NCI-H1105 (cell line): ENCODE measurements around the gene SEMA4B.
"Not testable (repeated sequence)": the region's sequence is repeated elsewhere in the genome, so short reads cannot be mapped to it uniquely, and the experiment has no call there.

Experiments used
- DNase-seq: peaks from one replicate; lab custom pipeline; 2025; lab: John Stamatoyannopoulos, UW

The SEMA4B gene

GRCh38 chr15:90201130-90201943 is at the start of gene SEMA4B:
Gene SEMA4B (plus strand): TSS chr15:90201330. CDS start chr15:90201579, 249 bp downstream.
- DNase-seq: peak; percentile 33

GRCh38 chr15:90151989-90152645 is 49.0 kb upstream of the SEMA4B start:
- DNase-seq: no peak

GRCh38 chr15:90153658-90154057 is 47.5 kb upstream of the SEMA4B start:
- no peak for DNase-seq

- no peak for DNase-seq
Observed at GRCh38 chr15:90154246-90154645, 46.9 kb upstream of the SEMA4B start.

GRCh38 chr15:90154861-90155626 is 46.1 kb upstream of the SEMA4B start:
- DNase-seq: no peak

- no peak for DNase-seq
Observed at GRCh38 chr15:90159213-90159612, 41.9 kb upstream of the SEMA4B start.

GRCh38 chr15:90160781-90161727 is 40.1 kb upstream of the SEMA4B start:
- peak; percentile 54 for DNase-seq

- DNase-seq: no peak
Observed at GRCh38 chr15:90161950-90162361, 39.2 kb upstream of the SEMA4B start.

- DNase-seq: no peak
Observed at GRCh38 chr15:90162956-90163355, 38.2 kb upstream of the SEMA4B start.

GRCh38 chr15:90164239-90164638 is 36.9 kb upstream of the SEMA4B start:
- not testable (repeated sequence) for DNase-seq

- DNase-seq: no peak
Observed at GRCh38 chr15:90165157-90165556, 36.0 kb upstream of the SEMA4B start.

- DNase-seq: no peak
Observed at GRCh38 chr15:90165659-90166489, 35.3 kb upstream of the SEMA4B start.

GRCh38 chr15:90167121-90167520 is 34.0 kb upstream of the SEMA4B start:
- no peak for DNase-seq

GRCh38 chr15:90171623-90172022 is 29.5 kb upstream of the SEMA4B start:
- DNase-seq: no peak

- no peak for DNase-seq
Observed at GRCh38 chr15:90173372-90173771, 27.8 kb upstream of the SEMA4B start.

GRCh38 chr15:90174140-90174875 is 26.8 kb upstream of the SEMA4B start:
- no peak for DNase-seq

- no peak for DNase-seq
Observed at GRCh38 chr15:90177012-90177411, 24.1 kb upstream of the SEMA4B start.

- no peak for DNase-seq
Observed at GRCh38 chr15:90178468-90179435, 22.4 kb upstream of the SEMA4B start.

- DNase-seq: no peak
Observed at GRCh38 chr15:90181776-90182175, 19.4 kb upstream of the SEMA4B start.
